SIG-M5 treated with dmso at 0.1 percent for 504 hours (cell line): ENCODE results near the gene CLDN4.

ENCODE experiments used
- DNase-seq: peaks from one replicate; lab custom pipeline; 2025; ENCODE audit not compliant: unreplicated experiment; lab: John Stamatoyannopoulos, UW

The CLDN4 gene

GRCh38 chr7:73842067-73842976 is 11.5 kb downstream of the CLDN4 start, which contains the start of gene METTL27:
Gene METTL27 (minus strand): TSS chr7:73842516. CDS start chr7:73842140, 376 bp downstream.
- peak; percentile 90 for DNase-seq

GRCh38 chr7:73844131-73844547 is 13.3 kb downstream of the CLDN4 start:
- DNase-seq, result no peak

- no peak for DNase-seq
Observed at GRCh38 chr7:73844848-73845460, 14.2 kb downstream of the CLDN4 start.

- DNase-seq, result peak; percentile 89
Observed at GRCh38 chr7:73845701-73846195, 15.0 kb downstream of the CLDN4 start.

- no peak for DNase-seq
Observed at GRCh38 chr7:73847941-73848723, 17.3 kb downstream of the CLDN4 start.

- DNase-seq, result peak; percentile 61
Observed at GRCh38 chr7:73850781-73851207, 20.0 kb downstream of the CLDN4 start.

GRCh38 chr7:73851410-73852338 is 20.9 kb downstream of the CLDN4 start:
- DNase-seq, result peak; percentile 79

GRCh38 chr7:73852500-73852899 is 21.7 kb downstream of the CLDN4 start:
- no peak for DNase-seq

GRCh38 chr7:73856941-73857340 is 26.1 kb downstream of the CLDN4 start:
- DNase-seq, result no peak

GRCh38 chr7:73858807-73859206 is 28.0 kb downstream of the CLDN4 start:
- no peak for DNase-seq

- DNase-seq, result no peak
Observed at GRCh38 chr7:73860859-73861258, 30.1 kb downstream of the CLDN4 start, which contains the start of gene TMEM270. Gene TMEM270 (plus strand): TSS chr7:73861159. CDS start chr7:73861195, 36 bp downstream.

- DNase-seq, result no peak
Observed at GRCh38 chr7:73861305-73861704, 30.5 kb downstream of the CLDN4 start.

- no peak for DNase-seq
Observed at GRCh38 chr7:73864981-73865711, 34.4 kb downstream of the CLDN4 start.

GRCh38 chr7:73865738-73866445 is 35.1 kb downstream of the CLDN4 start:
- peak; percentile 28 for DNase-seq

GRCh38 chr7:73866446-73866767 is 35.6 kb downstream of the CLDN4 start:
- DNase-seq, result no peak

GRCh38 chr7:73869011-73869798 is 38.4 kb downstream of the CLDN4 start:
- DNase-seq, result no peak

GRCh38 chr7:73870041-73870492 is 39.3 kb downstream of the CLDN4 start:
- no peak for DNase-seq
